Gastroesophageal sphincter (tissue), 3 donors: ENCODE measurements around the gene TAF4.

Source experiments
- EP300 ChIP-seq: sonication (generic); formaldehyde crosslinking; IDR thresholded peaks from one replicate; pipeline ENCODE4 v1.6.1; 2017; ENCODE audit warnings: antibody characterized with exemption, mild to moderate bottlenecking
- POLR2A ChIP-seq, 2 donors: fragments of 450-650 bp; IDR thresholded peaks; one replicate each; pipeline ENCODE4 v1.6.1; 2017; ENCODE audit warnings: antibody characterized with exemption in 2 of 2, mild to moderate bottlenecking in 2 of 2, moderate library complexity in 1 of 2
- TF ChIP-seq, protein P1 (sequence below), 4 experiments: fragments of 200-600 bp in 2 of 4; fragments of 450-650 bp in 2 of 4; sonication (generic) in 1 of 4; IDR thresholded peaks; one replicate each; pipeline ENCODE4 v1.5.1; 2017 to 2019; ENCODE audit warnings: antibody characterized with exemption in 4 of 4, mild to moderate bottlenecking in 2 of 4, moderate library complexity in 2 of 4

DNA sequence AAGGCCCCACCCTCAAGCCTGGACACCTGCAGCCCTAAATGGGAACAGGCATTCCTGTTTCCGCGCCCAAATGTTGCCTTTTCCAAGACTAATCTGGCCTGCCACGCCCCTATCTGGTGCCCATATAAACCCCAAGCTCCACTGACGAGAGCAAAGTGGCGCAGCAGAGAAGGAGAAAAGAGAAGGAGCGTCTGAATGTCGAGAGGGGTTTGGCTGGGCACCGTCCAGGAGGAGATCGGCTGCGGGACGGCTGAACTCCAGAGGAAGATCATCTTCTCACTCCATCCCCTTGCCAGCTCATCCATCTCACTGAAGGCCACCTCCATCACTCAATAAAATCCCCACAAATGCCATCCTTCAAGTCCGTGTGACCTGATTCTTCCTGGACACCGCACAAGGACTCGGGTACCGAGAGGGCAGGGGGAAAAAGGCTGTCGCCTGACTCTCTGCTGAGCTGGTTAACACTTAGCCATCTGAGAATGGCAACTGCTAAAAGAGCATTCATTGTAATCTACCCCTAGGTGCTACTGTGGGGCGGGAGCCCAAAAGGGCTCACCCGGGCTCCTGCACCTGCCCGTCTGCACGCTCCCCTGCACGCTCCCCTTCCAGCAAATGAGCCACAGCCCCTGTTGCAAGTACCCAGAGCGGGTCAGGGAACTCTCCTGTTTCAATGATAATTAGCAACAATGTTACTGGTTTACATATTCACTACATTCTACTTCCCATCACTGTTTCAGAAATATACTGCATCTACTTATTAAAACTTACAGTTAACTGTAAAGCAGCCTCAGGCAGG lies 23.5 kb downstream of the TAF4 start:
- no peak for TF ChIP-seq POLR2A (IDR thresholded peaks at IDR 0.05)
- TF ChIP-seq, protein P1, sequence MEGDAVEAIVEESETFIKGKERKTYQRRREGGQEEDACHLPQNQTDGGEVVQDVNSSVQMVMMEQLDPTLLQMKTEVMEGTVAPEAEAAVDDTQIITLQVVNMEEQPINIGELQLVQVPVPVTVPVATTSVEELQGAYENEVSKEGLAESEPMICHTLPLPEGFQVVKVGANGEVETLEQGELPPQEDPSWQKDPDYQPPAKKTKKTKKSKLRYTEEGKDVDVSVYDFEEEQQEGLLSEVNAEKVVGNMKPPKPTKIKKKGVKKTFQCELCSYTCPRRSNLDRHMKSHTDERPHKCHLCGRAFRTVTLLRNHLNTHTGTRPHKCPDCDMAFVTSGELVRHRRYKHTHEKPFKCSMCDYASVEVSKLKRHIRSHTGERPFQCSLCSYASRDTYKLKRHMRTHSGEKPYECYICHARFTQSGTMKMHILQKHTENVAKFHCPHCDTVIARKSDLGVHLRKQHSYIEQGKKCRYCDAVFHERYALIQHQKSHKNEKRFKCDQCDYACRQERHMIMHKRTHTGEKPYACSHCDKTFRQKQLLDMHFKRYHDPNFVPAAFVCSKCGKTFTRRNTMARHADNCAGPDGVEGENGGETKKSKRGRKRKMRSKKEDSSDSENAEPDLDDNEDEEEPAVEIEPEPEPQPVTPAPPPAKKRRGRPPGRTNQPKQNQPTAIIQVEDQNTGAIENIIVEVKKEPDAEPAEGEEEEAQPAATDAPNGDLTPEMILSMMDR (IDR thresholded peaks at IDR 0.05), result no peak
- TF ChIP-seq EP300, result no peak
